ENCODE measurements around the gene SYCE1L.

SYCE1L gene

DNA sequence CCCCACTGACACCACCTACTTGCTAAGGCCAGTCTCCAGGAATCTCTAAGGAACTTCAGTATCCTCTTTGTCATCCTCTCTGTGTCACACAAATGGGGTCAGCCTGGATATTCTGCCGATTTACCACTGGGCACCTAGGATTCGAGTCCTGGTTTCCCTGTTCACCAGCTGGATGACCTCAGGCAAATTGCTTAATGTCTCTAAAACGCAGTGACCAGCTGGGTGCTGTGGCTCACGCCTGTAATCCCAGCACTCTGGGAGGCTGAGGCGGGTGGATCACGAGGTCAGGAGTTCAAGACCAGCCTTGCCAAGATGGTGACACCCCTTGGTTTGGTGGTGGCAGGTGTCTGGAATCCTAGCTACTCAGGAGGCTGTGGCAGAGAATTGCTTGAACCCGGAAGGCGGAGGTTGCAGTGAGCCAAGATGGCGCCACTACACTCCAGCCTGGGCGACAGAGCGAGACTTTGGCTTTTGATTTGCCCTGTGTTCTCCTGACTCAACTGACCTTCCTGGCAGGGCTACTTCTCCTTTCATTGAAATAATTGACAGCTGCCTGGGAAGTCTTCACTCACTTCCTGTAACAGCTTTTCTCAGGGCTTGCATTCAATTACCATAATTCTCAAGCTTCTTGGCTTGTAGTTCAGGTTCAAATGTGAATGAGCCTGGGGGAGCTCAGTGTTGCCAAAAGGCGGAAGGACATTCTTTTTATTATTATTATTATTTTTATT lies 15.4 kb downstream of the SYCE1L start:
- no peak for DNase-seq (ENCODE audit: insufficient read length, low spot score)
- no peak for FAIRE-seq
- TF ChIP-seq, protein P1, sequence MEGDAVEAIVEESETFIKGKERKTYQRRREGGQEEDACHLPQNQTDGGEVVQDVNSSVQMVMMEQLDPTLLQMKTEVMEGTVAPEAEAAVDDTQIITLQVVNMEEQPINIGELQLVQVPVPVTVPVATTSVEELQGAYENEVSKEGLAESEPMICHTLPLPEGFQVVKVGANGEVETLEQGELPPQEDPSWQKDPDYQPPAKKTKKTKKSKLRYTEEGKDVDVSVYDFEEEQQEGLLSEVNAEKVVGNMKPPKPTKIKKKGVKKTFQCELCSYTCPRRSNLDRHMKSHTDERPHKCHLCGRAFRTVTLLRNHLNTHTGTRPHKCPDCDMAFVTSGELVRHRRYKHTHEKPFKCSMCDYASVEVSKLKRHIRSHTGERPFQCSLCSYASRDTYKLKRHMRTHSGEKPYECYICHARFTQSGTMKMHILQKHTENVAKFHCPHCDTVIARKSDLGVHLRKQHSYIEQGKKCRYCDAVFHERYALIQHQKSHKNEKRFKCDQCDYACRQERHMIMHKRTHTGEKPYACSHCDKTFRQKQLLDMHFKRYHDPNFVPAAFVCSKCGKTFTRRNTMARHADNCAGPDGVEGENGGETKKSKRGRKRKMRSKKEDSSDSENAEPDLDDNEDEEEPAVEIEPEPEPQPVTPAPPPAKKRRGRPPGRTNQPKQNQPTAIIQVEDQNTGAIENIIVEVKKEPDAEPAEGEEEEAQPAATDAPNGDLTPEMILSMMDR (IDR thresholded peaks at IDR 0.05; ENCODE audit: insufficient read depth, missing control alignments): no peak

DNA sequence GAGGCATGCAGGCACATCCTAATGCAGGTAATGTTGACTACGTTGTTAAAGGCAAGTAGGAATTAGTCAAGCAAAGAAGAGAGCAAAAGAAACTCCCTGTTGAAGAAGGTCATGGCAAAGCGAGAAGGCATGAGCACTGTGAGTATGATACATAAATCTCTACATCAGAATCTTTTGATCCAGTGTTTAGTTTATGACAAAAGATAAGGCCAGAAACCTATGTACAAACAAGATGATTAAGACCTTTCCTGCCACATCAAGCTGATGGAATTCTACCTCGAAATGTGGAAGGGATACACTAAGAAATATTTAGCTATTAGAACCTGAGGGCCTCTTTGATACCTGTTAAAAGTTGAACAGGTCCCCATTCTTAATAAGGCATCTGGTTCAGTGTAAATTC lies 20.2 kb downstream of the SYCE1L start:
- DNase-seq (ENCODE audit: insufficient read length, low spot score) (no peak), FAIRE-seq (no peak)
- TF ChIP-seq, protein P1 (IDR thresholded peaks at IDR 0.05; ENCODE audit: insufficient read depth, missing control alignments): no peak

- DNase-seq (ENCODE audit: insufficient read length, low spot score): no peak
- TF ChIP-seq, protein P1 (IDR thresholded peaks at IDR 0.05; ENCODE audit: insufficient read depth, missing control alignments): no peak
- no peak for FAIRE-seq
Observed at GRCh38 chr16:77220427-77220826, 21.2 kb downstream of the SYCE1L start.

- TF ChIP-seq, protein P1 (IDR thresholded peaks at IDR 0.05; ENCODE audit: insufficient read depth, missing control alignments): no peak
- DNase-seq (ENCODE audit: insufficient read length, low spot score) (no peak), FAIRE-seq (no peak)
Observed at GRCh38 chr16:77221482-77221881, 22.3 kb downstream of the SYCE1L start.

GRCh38 chr16:77223184-77223583 lies 24.0 kb downstream of the SYCE1L start:
- FAIRE-seq (no peak), DNase-seq (ENCODE audit: insufficient read length, low spot score) (no peak)

DNA sequence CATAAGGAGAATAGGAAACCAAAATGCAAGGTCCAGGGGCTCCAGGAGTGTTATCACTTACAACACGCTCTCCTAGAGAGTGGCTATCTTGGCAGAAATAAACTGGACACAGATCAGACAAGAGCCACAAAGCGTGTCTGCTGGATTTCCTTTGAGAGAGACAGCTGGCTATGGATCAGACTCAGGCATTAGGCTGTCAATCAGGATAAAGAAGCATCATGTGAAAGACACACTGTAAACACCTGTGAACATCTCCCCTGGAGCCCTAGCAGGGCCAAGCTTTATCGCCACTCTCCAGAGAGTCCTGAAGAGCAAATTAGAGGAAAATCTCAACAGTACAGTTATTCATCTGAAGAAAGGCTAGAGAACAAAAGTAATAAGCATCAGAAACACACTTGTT lies 26.0 kb downstream of the SYCE1L start:
- FAIRE-seq (no peak), DNase-seq (ENCODE audit: insufficient read length, low spot score) (no peak)
- TF ChIP-seq, protein P1 (IDR thresholded peaks at IDR 0.05; ENCODE audit: insufficient read depth, missing control alignments): no peak

More at GRCh38 chr16:77223184-77223583, 24.0 kb downstream of the SYCE1L start:
- TF ChIP-seq, protein P1 (IDR thresholded peaks at IDR 0.05; ENCODE audit: insufficient read depth, missing control alignments): peak; percentile 31

DNA sequence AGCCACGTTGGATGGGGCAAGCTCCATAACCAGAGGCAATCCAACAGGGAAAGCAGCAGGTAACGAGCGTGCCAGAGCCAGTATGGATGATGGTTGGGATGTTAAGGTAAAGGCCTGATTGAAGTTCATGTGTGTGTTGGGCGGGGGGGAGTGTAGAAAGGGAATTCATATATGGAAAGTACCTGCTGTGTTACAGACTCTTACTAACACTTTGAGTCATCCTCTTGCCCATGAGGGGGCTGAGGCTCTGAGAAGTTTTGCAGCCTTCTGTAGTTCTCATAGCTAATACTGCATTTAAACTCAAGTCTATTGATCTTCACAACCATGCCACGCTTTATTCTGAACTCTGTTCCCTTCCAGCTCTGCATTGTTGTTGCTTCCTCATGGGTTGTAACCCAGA lies 28.5 kb downstream of the SYCE1L start:
- FAIRE-seq: no peak
- TF ChIP-seq, protein P1 (IDR thresholded peaks at IDR 0.05; ENCODE audit: insufficient read depth, missing control alignments): no peak
- DNase-seq (ENCODE audit: insufficient read length, low spot score): no peak
